22Rv1 (cell line): ENCODE data around the gene RPL28.

Experiments
- CTCF ChIP-seq: fragments of 450-650 bp; IDR thresholded peaks from 2 replicates; pipeline ENCODE4 v1.5.1; 2017; ENCODE audit warnings: mild to moderate bottlenecking
- ZFX ChIP-seq: fragments of 450-650 bp; IDR thresholded peaks from 2 replicates; pipeline ENCODE4 v1.6.1; 2017; ENCODE audit warnings: antibody characterized with exemption, borderline replicate concordance

- TF ChIP-seq CTCF (no peak), ZFX (no peak)
These were observed 57.5 kb downstream of the RPL28 start, which contains the start of gene SHISA7 for GRCh38 chr19:55443045-55443823.
